ENCODE results near the gene CCDC138.

DNA sequence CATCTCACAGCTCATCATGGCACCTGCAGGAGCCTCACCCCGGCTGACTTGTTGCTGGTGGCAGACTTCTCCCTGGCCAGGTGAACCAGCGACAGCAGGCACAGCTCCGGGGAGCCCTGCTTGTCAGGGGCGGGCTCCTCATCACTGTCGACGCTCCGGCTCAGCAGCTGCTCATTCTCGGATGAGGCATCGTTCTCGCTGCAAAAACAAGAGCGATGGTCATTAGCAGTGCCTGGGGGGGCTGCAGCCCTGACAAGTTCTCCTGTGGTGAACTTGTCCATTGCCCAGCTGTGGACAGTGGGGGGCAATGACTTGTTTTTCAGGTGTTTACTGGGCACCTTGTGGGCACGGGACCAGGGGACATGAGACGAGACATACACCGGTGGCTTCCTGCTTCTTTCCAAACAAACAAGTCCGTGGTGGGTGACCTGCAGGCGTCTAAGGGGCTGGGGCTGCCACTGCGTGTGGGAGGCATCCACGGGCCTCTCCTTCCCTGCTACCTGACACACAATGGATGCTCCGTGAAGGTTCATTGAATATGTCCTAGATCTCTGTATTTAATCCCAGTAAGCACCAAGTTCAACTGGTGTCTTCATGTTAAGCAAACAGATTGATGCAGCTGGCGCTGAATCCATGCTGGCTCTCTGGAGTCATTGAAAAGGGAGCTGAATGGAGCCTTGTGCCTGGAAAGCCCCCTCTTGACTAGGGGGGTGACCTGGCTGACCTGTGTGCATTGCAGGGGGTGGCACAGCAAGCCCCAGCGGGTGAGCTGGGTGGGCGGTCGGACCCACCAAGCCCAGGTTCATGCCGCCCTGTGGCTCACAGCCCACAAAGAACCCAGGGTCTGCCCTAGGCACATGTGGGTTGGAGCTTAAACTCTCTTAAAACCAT is 121.5 kb downstream of the CCDC138 start:
- TF ChIP-seq POLR2A (IDR thresholded peaks at IDR 0.05; ENCODE audit: low read depth, low read length): no peak
- no peak for TF ChIP-seq POLR2AphosphoS5 (IDR thresholded peaks at IDR 0.05; ENCODE audit: low read depth, low read length)
